Endodermal cell (in vitro differentiated cells): ENCODE results near the gene DLD. TPM values are rescaled to one million over a fixed set of nuclear protein-coding genes. Genes with fewer than 3 reads are reported as not detected.

Source experiments
- DNase-seq: peaks from one replicate; pipeline ENCODE4 v3.0.0-alpha.2; 2017
- H3K27ac ChIP-seq: 2 replicates; pipeline ENCODE4 v1.5.1; 2013; ENCODE audit warnings: mild to moderate bottlenecking, low read depth, low read length, moderate library complexity
- H3K27me3 ChIP-seq: 2 replicates; pipeline ENCODE4 v1.6.1; 2013; ENCODE audit warnings: mild to moderate bottlenecking, low read length, moderate library complexity; ENCODE audit not compliant: insufficient read depth, control insufficient read depth, poor library complexity, severe bottlenecking
- H3K36me3 ChIP-seq: 2 replicates; pipeline ENCODE4 v1.7.0; 2013; ENCODE audit warnings: mild to moderate bottlenecking, low read length, moderate library complexity; ENCODE audit not compliant: control insufficient read depth, insufficient read depth
- H3K4me1 ChIP-seq: one replicate; pipeline ENCODE4 v1.7.0; 2013; ENCODE audit warnings: low read length; ENCODE audit not compliant: control insufficient read depth, insufficient read depth
- H3K4me3 ChIP-seq: 2 replicates; pipeline ENCODE4 v1.5.1; 2013; ENCODE audit warnings: mild to moderate bottlenecking, low read length, moderate library complexity
- H3K9ac ChIP-seq: 2 replicates; pipeline ENCODE4 v1.6.1; 2013; ENCODE audit warnings: mild to moderate bottlenecking, low read length, moderate library complexity; ENCODE audit not compliant: poor library complexity, severe bottlenecking; ENCODE audit errors: extremely low read depth
- H3K9me3 ChIP-seq: 2 replicates; pipeline ENCODE4 v1.6.1; 2013; ENCODE audit warnings: mild to moderate bottlenecking, low read length, moderate library complexity; ENCODE audit not compliant: control insufficient read depth
- H3K27ac Mint-ChIP-seq: 2 replicates; pipeline ENCODE4 v1.8.0; 2020; ENCODE audit warnings: mixed read lengths
- H3K27me3 Mint-ChIP-seq: 2 replicates; pipeline ENCODE4 v1.8.0; 2021; ENCODE audit warnings: mild to moderate bottlenecking, mixed read lengths; ENCODE audit not compliant: insufficient read depth
- H3K36me3 Mint-ChIP-seq: 2 replicates; pipeline ENCODE4 v1.8.0; 2020; ENCODE audit warnings: low read depth, mixed read lengths
- H3K4me1 Mint-ChIP-seq: 2 replicates; pipeline ENCODE4 v1.8.0; 2020; ENCODE audit warnings: mixed read lengths
- H3K4me3 Mint-ChIP-seq: 2 replicates; pipeline ENCODE4 v1.8.0; 2020; ENCODE audit warnings: mild to moderate bottlenecking, moderate library complexity, mixed read lengths
- H3K9me3 Mint-ChIP-seq: 2 replicates; pipeline ENCODE4 v1.8.0; 2020; ENCODE audit warnings: mild to moderate bottlenecking, mixed read lengths
- WGBS, 2 experiments: methylation state at CpG; one replicate each; pipeline versions ENCODE4 v1.1.5 to v1.1.7; 2013; ENCODE audit warnings: missing lambda C conversion rate in 2 of 2, mixed read lengths in 1 of 2; ENCODE audit not compliant: insufficient coverage in 1 of 2, insufficient read length in 1 of 2; 5-methylcytosine and 5-hydroxymethylcytosine counted together
- total RNA-seq, 2 donors: library from RNA; stranded (reverse); fragmentation: NEBNext Ultra II Directional in 1 of 2; extraction: Animal tissue kit (Norgen Biotek cat#: 25700) in 1 of 2; gene quantifications; 2 replicates in 1 of 2; 3 replicates in 1 of 2; pipeline ENCODE4 v1.2.1, GENCODE V29; 2021
- TF ChIP-seq, protein P1 (sequence below): fragments of 200-600 bp; sonication (generic); conservative IDR thresholded peaks from 2 replicates; pipeline ENCODE4 v1.5.0; 2021; ENCODE audit warnings: antibody characterized with exemption, mild to moderate bottlenecking

DLD gene
- total RNA-seq, 2 donors from 2014 or later: 82.4 to 82.5 TPM

DNA sequence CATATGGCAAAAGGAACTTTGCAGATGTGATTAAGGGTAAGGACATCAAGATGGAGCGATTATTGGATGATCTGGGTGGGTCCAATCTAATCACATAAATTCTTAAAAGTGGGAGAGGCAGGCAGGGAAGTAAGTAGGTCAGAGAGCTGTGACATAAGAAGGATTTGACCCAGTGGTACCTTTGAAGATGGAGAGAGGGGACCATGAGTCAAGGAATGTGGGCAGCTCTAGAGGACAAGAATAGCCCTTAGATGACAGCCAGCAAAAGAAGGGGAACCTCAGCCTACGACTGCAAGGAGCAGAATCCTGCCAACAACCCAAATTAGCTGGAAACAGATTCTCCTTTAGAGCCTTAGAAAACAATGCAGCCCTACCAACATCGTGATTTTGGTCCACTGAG is 77.5 kb downstream of the DLD start:
- no peaks in the 10 kb centered on the region for H3K27me3 ChIP-seq
- H3K27ac ChIP-seq: no peak overlapping the region
- no peaks in the 10 kb centered on the region for H3K4me1 ChIP-seq
- TF ChIP-seq, protein P1, sequence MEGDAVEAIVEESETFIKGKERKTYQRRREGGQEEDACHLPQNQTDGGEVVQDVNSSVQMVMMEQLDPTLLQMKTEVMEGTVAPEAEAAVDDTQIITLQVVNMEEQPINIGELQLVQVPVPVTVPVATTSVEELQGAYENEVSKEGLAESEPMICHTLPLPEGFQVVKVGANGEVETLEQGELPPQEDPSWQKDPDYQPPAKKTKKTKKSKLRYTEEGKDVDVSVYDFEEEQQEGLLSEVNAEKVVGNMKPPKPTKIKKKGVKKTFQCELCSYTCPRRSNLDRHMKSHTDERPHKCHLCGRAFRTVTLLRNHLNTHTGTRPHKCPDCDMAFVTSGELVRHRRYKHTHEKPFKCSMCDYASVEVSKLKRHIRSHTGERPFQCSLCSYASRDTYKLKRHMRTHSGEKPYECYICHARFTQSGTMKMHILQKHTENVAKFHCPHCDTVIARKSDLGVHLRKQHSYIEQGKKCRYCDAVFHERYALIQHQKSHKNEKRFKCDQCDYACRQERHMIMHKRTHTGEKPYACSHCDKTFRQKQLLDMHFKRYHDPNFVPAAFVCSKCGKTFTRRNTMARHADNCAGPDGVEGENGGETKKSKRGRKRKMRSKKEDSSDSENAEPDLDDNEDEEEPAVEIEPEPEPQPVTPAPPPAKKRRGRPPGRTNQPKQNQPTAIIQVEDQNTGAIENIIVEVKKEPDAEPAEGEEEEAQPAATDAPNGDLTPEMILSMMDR: no peak
- Mint-ChIP-seq H3K9me3 (no peaks in the 10 kb centered on the region), H3K4me3 (no peak overlapping the region), H3K27ac (no peak overlapping the region), H3K27me3 (no peaks in the 10 kb centered on the region), H3K4me1 (no peaks in the 10 kb centered on the region), H3K36me3 (peaks cover 58% of the 10 kb centered on the region)
- no peak for DNase-seq
- no peak overlapping the region for H3K4me3 ChIP-seq
- no peaks in the 10 kb centered on the region for H3K9me3 ChIP-seq
- H3K36me3 ChIP-seq: peaks cover 92% of the 10 kb centered on the region
- WGBS, 2 experiments: 84 to 92% methylated on average over 2 to 3 of the region's 3 CpGs
- H3K9ac ChIP-seq: no peak overlapping the region

DNA sequence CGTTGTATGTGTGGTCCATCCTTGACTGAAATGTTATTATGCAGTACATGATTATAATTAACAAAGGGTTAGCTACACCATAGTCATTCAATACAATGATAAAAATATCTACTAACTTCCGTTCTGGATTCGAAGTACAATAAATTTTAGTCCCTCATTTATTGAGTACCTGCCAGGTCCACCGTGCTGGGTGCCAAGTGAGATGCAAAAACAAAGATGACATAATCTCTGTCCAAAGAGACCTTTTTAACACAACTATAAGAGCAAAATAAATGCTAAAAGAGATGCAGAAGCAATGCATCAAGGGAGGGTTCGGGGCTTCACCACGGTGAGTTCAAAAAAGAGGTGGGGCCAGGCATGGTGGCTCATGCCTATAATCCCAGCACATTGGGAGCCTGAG is 78.9 kb downstream of the DLD start:
- peaks cover 92% of the 10 kb centered on the region for H3K36me3 ChIP-seq
- WGBS, 2 experiments: 96% methylated on average over 4 to 6 of the region's 6 CpGs
- H3K4me1 Mint-ChIP-seq: no peaks in the 10 kb centered on the region
- TF ChIP-seq, protein P1: no peak
- peaks cover 52% of the 10 kb centered on the region for H3K36me3 Mint-ChIP-seq
- no peak overlapping the region for H3K4me3 ChIP-seq
- DNase-seq: no peak
- no peaks in the 10 kb centered on the region for H3K9me3 Mint-ChIP-seq
- H3K27ac Mint-ChIP-seq: no peak overlapping the region
- no peaks in the 10 kb centered on the region for H3K4me1 ChIP-seq
- H3K27me3 ChIP-seq: no peaks in the 10 kb centered on the region
- no peak overlapping the region for H3K4me3 Mint-ChIP-seq
- no peak overlapping the region for H3K9ac ChIP-seq
- H3K27me3 Mint-ChIP-seq: no peaks in the 10 kb centered on the region
- H3K27ac ChIP-seq: no peak overlapping the region
- H3K9me3 ChIP-seq: no peaks in the 10 kb centered on the region

Other genes with a start within 250 kb of the DLD start
- gene SLC26A4, start 230.4 kb upstream of the DLD start, total RNA-seq: under 1 TPM in 1 of 2 donors, not detected in 1; 0.42 TPM
- gene CBLL1, start 147.0 kb upstream of the DLD start, total RNA-seq: 10 to 100 TPM; 33.3 to 34.7 TPM
- not detected for gene SLC26A3, start 88.0 kb upstream of the DLD start, total RNA-seq
- 100 to 1,000 TPM; 192 to 209 TPM for gene LAMB1, start 112.0 kb downstream of the DLD start, total RNA-seq
- gene LAMB4, start 239.2 kb downstream of the DLD start, total RNA-seq: not detected